Panc1 (cell line): ENCODE measurements around the gene SAV1.

Source experiments
- CTCF ChIP-seq: fragments of 450-650 bp; IDR thresholded peaks from 2 replicates; pipeline ENCODE4 v1.5.1; 2017; ENCODE audit warnings: mild to moderate bottlenecking
- POLR2AphosphoS5 ChIP-seq: IDR thresholded peaks from 2 replicates; pipeline ENCODE4 v1.6.1; 2012; ENCODE audit warnings: mild to moderate bottlenecking, low read depth, low read length, moderate library complexity
- REST ChIP-seq, 2 experiments: IDR thresholded peaks; 2 replicates each; pipeline ENCODE4 v1.6.1; 2011 to 2012; ENCODE audit warnings: low read depth in 2 of 2, control low read depth in 1 of 2, low read length in 1 of 2, mild to moderate bottlenecking in 1 of 2, moderate library complexity in 1 of 2; ENCODE audit not compliant: insufficient read depth in 1 of 2
- SIN3A ChIP-seq: IDR thresholded peaks from 2 replicates; pipeline ENCODE4 v1.6.1; 2012; ENCODE audit warnings: low read depth, mild to moderate bottlenecking, low read length, moderate library complexity, borderline replicate concordance; ENCODE audit not compliant: insufficient read depth

- TF ChIP-seq CTCF, result peak; percentile 29; the same call in 1 of the 2 replicates
- TF ChIP-seq SIN3A, result no peak
- no peak for TF ChIP-seq POLR2AphosphoS5
- TF ChIP-seq REST (IDR thresholded peaks at IDR 0.05; ENCODE audit: insufficient read depth in 1 of 2, low read depth in 2 of 2, low read length in 1 of 2), result no peak
Measured at GRCh38 chr14:50714450-50715073, 46.5 kb upstream of the SAV1 start.
